GM18519 (cell line): ENCODE results near the gene CCDC154.
"Not testable (repeated sequence)": the region's sequence is repeated elsewhere in the genome, so short reads cannot be mapped to it uniquely, and the experiment has no call there.

Experiments used
- ATAC-seq: cut with Tn5 transposase; IDR thresholded peaks from one replicate; pipeline ENCODE4 v1.9.1; 2021; ENCODE audit warnings: mild to moderate bottlenecking, moderate library complexity; ENCODE audit not compliant: unreplicated experiment, low FRiP score

The CCDC154 gene

DNA sequence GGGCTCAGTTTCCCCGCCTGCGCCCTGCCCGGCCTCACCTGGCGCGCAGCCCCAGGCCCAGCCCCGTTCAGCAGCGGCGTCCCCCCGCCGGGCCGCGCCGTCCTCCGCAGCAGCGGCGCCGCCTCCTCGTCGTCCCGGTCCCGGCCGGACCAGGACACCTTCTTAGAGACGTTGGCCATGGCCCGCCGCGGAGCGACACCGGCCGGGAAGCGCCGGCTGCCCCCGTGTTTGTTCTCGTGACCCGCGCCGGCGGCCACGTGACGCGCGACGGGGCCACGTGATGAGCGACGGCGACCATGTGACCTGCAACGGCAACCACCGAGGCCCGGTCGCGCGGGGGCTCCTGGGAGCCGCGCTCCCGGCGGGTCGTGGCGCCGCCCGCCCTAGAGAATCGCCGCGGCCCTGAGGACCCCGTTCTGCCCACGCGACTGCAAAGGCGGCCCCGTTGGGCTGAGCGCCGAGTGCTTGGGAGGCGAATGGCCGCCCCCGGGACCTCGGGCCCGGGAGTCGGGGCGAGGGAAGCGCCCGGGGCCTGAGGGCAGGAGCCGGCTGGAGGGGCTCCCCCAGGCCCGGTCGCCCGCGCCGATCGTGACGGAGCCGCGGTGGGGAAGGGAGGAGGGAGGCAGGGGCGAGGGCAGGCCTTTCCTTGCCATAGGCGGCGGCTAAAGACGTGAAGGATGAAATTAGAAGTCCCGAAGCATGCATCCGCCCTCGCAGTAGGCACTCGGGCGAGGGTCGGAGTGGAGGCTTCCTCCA is 30.6 kb upstream of the CCDC154 start, which contains the start of gene CLCN7:
Gene CLCN7, minus strand, starts transcription at position 233 of the 756 bp plus-strand sequence. Its CDS starts 54 bp downstream, at position 179.
- peak; percentile 76 for ATAC-seq

DNA sequence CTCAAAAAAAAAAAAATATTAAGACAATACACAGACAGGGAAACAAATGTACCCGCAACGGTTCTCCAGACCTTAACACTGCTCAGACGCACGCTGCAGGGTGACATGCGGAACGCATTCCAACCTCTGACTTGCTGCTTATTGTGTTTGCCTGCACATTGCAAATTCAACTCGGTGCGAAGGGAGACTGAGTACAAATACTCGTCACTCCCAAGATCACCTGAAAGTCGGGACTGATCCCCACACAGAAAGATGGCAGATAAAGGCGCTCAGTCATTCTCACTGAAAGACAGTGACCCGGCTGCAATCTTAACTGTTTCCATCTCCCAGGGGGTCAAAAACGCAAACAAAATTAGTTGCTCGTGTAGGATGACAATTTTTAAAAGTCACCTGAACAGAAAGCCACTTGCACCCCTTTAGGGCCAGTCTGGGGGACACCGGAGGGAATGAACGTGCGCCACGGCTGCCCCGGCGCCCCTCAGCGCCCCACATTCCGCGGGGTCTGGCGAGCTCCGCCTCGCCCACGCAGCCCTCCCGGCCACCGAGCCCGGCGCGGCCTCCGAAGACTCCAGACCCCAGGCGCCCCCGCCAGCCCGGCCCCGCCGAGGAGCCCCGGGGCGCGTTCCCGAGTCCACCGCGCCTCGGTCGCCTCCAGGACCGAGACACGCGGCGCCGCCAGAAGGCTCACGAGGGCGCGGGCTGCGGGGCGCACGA is 29.9 kb upstream of the CCDC154 start:
- ATAC-seq = peak; percentile 17

DNA sequence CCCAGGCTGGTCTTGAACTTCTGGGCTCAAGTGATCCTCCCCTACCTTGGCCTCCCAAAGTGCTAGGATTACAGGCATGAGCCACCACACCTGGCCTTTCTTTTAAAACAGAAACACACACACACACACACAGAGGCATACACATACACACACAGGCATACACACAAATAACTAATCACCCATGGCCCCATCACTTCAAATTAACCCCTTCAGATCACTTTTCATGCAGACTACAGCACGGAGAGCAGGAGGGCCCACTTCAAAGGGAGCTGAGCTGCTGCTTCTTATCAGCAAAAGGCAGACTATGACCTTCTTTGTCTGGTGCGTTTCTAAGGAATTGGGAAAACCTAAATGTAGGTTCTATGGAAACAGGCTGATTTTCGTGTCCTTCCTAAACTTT is 28.6 kb upstream of the CCDC154 start:
- ATAC-seq = no peak

DNA sequence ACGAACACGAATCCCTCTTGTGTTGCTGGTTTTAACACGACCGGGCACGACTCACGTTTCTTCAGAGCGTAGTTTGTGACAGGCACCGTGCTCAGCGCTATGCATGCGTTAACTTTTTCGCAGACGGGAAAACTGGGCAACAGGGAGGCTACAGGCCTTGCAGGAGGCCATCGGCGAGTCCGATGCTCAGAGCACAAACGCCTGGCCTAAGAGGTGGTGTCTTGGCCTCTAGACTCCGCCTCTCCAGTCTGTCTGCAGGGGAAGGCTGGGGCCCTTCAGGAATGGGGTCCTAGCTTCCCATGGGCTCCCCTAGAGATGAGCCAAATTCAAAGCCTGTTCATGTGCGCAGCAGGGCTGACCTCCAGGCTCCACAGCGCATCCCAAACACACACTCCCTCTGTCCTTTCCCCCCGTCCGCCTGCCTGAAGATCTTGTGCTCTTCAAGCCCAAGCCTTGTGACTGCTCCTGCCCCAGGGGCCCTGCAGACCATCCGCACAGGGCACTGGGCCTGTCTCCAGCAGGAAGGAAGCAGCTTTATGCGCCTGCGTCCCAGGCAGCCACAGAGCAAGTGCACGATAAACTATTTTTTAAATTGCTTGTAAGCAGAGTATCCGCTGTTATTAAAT is 27.3 kb upstream of the CCDC154 start:
- ATAC-seq = no peak

DNA sequence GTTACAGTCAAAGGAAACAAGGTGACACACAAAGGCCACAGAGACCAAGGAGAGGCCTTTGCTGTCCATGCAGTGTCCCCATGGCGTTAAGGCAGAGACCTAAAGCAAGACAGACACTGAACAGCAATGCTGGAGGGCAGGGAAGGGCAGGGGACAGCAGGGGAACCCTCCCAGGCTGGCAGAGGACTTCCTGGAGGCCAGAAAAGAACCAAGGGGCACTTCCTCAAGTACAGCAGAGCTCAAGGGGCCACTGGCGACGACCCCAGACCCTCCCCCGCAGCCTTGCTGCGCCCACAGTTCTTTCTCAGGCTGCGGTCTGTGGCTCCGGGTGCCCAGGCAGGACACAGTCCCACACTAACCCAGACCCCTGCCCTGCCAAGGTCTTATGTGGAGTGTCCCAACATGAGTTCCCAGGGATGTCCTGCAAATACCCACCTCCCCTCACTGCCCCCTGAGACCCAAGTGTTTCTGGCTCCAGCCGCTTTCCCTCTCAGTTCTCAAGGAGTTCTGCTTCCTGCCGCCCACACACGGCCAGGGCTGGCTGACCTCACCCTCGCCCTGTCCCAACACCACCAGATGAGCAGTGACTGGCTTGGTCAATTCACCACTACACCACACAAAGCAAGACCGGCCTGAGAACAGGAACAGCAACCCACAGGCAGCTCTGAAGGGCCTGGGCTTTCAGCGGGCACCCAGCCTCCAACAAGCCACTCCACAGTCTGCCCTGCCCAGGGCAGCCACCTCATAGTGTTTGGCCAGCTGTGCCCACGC is 26.3 kb upstream of the CCDC154 start:
- no peak for ATAC-seq

DNA sequence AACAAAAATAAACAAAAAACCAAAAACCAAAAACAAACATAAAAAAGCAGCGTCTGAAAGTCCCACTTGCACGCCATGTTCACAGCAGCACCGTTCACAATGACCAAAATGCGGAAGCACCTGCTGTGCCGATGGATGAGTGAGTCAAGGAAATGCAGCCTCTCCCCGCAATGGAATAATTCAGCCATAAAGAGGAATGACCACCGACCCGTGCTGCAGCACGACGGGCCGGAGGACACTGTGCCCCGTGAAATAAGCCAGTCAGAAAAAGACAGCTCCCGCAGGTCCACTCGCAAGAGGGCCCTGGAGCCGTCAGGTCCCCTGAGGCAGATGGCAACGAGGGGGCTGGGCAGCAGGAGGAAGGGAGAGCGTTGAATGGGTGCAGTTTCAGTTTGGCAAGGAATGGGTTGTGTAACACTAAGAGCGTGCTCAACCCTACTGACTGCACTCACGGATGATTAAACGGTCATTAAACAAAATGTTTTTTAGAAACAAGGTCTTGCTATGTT is 25.4 kb upstream of the CCDC154 start:
- ATAC-seq = no peak

DNA sequence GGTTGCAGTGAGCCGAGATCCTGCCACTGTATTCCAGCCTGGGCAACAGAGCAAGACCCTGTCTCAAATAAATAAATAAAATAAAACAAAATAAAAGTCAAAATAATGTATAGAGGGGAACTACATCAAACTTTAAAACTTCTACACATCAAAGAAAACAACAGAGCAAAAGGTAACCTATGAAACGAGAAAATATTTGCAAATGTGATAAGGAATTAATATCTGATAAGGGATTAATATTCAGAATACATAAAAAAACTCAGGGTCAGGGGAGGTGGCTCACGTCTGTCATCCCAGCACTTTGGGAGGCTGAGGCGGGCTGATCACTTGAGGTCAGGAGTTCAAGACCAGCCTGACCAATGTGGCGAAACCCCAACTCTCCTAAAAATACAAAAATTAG is 24.8 kb upstream of the CCDC154 start:
- ATAC-seq = not testable (repeated sequence)

DNA sequence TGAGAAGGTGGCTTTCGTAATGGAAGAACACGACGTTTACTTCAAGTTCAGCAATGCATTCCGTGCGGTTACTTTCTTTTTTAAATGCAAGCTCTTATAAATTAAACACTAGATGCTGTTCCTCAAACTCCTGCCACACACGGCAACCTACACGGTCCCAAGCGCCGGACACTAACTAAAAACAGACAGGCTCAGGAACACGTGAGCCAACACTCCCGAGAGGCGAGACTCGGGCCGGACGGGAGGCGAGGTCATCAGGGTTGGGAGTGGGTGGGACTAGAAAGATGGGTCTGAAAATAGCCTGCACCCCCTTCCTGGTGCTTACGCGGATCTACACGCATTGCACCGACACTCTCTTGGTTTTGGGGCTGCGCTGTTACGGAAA is 24.1 kb upstream of the CCDC154 start:
- no peak for ATAC-seq

DNA sequence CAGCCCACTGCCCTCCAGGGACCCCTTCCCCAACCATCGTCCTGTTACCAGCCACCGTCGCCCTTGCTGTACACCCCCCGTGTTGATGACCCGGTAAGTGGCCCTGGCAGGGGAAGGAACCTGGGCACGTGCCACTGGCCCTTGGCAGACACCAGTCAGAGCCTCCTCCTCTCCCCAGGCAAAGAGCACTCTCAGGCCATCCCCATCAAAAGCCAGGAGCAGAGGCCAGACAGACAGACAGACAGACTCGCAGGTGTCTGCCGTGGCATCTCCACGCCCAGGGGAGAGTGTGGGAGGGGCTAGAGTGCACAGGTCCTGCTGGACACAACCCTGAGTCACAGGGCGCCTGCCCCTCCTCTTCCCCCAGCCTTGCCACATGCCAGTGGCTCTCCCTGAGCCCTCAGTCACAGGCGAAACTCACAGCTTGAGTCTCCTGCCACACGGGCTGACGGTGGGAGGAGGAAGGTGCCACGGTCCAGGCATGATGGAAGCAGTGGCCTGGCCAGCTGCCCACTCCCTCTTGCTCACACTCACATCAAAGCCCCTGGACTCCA is 22.7 kb upstream of the CCDC154 start:
- ATAC-seq = no peak

DNA sequence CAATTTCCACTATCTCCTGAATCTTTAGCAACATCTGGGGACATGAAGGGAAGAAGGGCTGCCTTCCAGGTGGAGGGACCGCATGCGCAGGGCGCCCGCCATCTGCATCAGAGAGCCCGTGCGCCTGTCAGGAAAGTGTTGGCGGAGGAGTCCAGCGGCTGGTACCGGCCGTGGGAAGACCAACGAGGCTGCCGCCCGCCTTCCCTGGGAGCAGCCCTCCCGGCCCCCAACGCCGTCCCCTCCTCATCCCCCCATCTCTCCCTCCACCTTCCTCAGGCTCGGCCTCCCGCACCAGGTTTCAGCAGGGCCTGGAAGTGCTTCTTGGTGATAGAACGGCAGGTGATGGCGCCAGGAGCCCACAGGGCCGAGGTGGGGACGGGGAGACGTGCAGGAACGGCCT is 21.7 kb upstream of the CCDC154 start:
- no peak for ATAC-seq

DNA sequence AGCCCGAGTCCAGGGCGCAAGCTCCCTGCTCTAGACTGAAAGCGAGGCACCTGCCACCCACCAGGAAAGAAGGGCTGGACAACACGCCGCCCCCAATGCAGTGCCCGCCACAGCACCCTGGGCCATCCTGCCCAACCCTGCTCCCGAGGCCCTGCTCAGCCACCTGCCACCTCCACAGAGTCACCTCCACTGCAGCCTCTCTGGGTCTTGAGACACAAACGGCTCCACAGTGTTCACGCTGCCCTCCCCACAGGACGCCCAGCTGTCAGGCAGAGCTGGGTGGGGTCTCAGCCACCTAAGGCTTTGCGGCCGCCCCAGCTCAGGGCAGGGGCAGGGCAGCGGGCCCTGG is 21.2 kb upstream of the CCDC154 start:
- ATAC-seq = no peak

DNA sequence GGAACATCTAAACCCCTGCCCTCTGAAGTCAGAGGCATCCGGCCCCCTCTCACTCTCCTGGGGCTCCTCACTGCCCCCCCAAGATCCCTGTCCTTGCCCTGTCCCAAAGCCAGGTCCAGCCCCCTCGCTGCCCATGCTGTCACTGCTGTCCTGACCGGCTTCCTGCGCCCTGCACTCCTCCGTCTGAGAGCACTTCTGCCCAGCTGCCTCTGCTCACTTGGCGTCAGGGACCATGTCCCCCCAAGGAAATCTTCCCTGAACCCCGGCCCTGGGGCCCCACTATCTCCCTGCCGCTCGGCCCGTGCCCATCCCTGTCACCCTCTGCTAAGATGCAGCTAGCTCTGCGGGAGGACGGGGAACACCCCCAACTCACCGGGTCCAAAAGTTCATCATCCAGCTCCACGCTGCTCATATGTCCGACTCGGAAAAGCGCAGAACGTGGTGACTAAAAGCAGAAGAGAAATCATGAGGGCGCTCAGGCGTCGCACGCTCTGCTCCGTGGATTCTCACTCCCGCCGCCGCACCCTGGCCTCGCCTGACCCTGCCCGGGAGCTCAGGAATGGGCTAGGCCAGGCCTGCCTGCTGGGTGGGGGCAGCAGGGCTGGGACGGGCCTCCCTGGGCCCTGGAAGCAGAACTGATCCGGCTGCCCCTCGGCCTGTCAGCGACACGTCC is 20.7 kb upstream of the CCDC154 start:
- ATAC-seq = no peak

DNA sequence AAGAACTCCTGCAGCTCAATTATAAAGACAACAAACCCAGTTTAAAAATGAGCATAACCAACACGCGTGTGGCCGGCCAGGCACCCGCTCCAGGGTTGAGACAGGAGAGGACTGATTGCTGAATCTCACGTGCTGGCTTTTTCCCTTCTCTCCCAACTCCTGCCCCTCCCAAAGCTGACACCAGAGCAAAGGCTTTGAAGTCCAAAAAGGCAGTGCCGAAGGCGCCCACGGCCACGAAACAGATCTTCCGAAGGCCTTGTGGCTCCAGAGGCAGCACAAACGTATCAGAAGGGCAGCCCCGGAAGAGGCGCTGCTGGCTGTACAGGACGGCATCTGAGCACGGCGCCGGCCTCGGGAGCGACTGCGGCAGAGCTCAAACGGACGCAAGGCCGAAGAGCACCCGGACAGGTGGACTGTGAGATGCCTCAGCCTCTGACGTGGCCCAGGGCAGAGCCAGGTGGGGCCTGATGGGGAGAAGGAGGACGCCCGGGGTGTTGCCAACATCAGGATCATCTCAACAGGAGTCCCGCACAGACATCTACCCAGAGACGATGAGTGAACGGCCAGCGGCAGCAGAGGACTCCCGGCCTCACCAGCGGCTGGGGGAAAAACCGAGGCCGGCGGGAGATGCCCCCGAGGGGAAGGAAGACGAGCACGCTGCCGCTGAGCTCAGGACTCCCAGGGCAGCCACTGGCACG is 20.0 kb upstream of the CCDC154 start:
- ATAC-seq = no peak

DNA sequence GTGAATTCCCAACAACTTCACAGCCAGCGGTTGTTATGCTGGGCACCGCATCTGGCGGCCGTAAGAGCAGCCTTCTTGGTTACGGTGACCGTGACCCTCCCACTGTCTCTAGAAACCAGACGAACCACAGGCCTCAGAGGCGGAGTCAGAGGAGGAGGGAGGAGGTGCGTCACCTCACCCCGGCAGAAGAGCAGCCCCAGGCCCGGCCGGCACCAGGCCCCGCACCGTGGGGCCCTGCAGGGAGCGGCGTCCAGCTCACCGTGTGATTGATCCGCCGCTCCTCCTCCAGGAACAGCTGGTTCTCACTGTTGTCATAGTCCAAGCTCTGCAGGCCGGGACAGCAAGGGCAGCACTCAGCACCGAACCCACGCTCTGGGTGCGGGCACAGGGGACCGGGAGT is 16.8 kb upstream of the CCDC154 start:
- no peak for ATAC-seq

DNA sequence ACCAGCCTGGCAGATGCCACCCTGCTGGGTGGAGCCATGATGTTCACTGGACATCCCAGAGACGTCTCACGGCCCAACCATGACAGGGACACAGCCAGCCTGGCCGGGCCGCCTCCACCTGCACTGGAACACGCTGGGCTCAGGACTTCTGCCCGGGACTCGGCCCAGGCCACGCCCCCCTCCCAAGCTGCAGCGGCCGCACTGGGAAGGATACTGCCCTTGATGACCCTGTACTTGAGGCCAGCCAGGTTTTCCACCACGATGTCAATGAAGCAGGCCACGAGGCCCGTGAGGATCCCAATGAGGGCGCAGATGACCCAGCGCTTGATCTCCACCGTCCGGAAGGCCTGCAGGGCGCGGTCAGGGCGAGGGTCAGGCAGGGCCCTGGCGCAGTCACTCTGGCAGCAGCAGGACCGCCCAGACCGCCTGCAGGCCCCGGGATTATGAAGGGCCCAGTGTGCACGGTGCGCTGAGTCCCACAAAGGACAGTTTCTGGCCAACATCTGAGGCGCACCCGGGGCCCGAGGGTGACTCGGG is 16.3 kb upstream of the CCDC154 start:
- no peak for ATAC-seq

DNA sequence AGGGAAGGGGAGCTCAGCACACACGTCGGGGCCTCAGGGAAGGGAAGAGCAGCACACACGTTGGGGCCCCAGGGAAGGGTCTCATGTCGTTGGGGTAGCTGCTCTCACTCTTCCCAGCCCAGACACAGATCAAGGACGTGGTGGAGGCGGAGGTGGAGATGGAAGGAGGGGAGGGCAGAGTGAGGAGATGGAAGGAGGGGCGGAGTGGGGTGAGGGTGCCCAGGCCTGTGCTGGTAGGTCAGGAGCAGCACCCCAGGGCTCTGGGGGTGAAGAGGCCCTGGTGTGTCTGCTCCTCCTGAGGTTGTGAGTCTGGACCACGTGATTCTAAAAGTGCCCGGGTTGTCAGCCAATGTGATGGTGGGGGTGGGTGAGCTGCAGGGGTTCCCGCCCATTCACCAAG is 15.6 kb upstream of the CCDC154 start:
- ATAC-seq = no peak

DNA sequence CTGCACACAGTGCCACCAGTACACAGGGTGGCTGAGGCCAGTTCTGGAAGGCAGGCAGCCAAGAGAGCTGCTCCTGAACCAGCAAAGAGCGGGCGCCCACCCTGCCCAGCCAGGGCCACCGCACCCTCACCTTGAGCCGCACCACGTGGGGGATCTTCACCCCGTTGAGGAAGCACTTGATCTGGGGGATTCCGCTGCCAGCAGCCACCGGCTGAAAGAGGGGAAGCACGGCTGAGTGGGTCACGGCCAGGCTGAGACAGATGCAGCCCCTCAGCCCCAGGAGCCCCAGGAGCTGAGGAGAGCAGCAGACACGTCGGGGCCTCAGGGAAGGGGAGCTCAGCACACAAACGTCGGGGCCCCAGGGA is 14.6 kb upstream of the CCDC154 start:
- no peak for ATAC-seq

DNA sequence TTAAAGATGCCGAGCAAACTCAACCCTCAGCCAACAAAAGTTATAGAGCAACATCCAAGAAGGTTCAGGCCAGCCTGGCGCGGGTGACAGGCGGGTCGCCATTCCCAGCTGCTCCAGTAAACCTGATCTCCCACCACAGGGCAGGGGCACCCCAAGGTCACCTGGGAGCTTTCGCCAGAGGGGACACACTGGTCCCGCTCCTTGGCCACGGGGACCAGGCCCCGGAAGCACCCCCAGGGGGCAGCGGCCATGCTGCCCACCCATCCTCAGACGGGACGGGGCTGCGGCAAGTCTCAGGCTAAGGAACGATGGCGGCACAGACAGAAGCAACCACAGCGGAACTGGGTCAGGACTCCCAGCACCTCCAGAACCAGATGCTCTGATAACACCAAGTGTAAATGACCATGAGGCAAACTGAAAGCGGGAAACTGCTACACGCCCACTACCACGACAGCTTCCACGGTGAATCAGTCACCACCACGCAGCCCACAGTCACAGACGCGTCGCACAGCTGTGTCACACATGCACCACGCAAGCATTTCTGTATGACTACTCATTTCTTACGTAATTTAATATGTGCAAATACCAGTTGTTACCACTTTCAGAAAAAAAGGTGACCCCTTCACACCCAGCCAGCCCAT is 14.1 kb upstream of the CCDC154 start:
- no peak for ATAC-seq
